ENCODE results near the gene FZR1. TPM values are rescaled to one million over a fixed set of nuclear protein-coding genes. Genes with fewer than 3 reads are reported as not detected.
A peak's percentile ranks its signal among the peaks of the same experiment; 100 is the strongest.

FZR1 gene
- total RNA-seq, 1 donor, result 36.6 TPM

- peak; percentile 86 for DNase-seq (ENCODE audit: insufficient read length, low spot score, missing footprints)
- Histone ChIP-seq H3K4me2 (ENCODE audit: insufficient read depth, low read length) (no peak overlapping the region), H3K27ac (ENCODE audit: low read depth, low read length) (no peak overlapping the region), H3K9me3 (ENCODE audit: low read depth, low read length) (no peaks in the 10 kb centered on the region), H4K20me1 (ENCODE audit: insufficient read depth, low read length) (peaks cover 19% of the 10 kb centered on the region), H3K79me2 (ENCODE audit: insufficient read depth, low read length) (peaks cover 49% of the 10 kb centered on the region), H3K36me3 (ENCODE audit: insufficient read depth, low read length) (no peaks in the 10 kb centered on the region), H2AFZ (ENCODE audit: low read length) (no peak overlapping the region), H3K27me3 (ENCODE audit: insufficient read depth, low read length) (no peaks in the 10 kb centered on the region), H3K4me3 (ENCODE audit: insufficient read depth, low read length) (no peak overlapping the region), H3K4me1 (ENCODE audit: insufficient read depth, low read length) (peaks cover 12% of the 10 kb centered on the region)
- no peak for TF ChIP-seq CTCF (IDR thresholded peaks at IDR 0.05; ENCODE audit: extremely low read depth, low read depth, low read length)
Measured at GRCh38 chr19:3554254-3555083, 48.4 kb downstream of the FZR1 start.

GRCh38 chr19:3555653-3556422 is 49.7 kb downstream of the FZR1 start:
- DNase-seq (ENCODE audit: insufficient read length, low spot score, missing footprints), result peak; percentile 87
- H3K27me3 ChIP-seq (ENCODE audit: insufficient read depth, low read length), result no peaks in the 10 kb centered on the region
- H3K27ac ChIP-seq (ENCODE audit: low read depth, low read length), result peak overlapping the region; percentile 57
- peak overlapping the region; percentile 95 for H3K4me3 ChIP-seq (ENCODE audit: insufficient read depth, low read length)
- H3K9me3 ChIP-seq (ENCODE audit: low read depth, low read length), result no peaks in the 10 kb centered on the region
- no peak overlapping the region for H2AFZ ChIP-seq (ENCODE audit: low read length)
- peaks cover 12% of the 10 kb centered on the region for H3K4me1 ChIP-seq (ENCODE audit: insufficient read depth, low read length)
- peaks cover 49% of the 10 kb centered on the region for H3K79me2 ChIP-seq (ENCODE audit: insufficient read depth, low read length)
- H3K36me3 ChIP-seq (ENCODE audit: insufficient read depth, low read length), result no peaks in the 10 kb centered on the region
- TF ChIP-seq CTCF (IDR thresholded peaks at IDR 0.05; ENCODE audit: extremely low read depth, low read depth, low read length), result no peak
- peak overlapping the region; percentile 95 for H3K4me2 ChIP-seq (ENCODE audit: insufficient read depth, low read length)
- peaks cover 19% of the 10 kb centered on the region for H4K20me1 ChIP-seq (ENCODE audit: insufficient read depth, low read length)

GRCh38 chr19:3556423-3556977 is 50.4 kb downstream of the FZR1 start:
- DNase-seq (ENCODE audit: insufficient read length, low spot score, missing footprints), result peak; percentile 84
- H3K9me3 ChIP-seq (ENCODE audit: low read depth, low read length), result no peaks in the 10 kb centered on the region
- H3K79me2 ChIP-seq (ENCODE audit: insufficient read depth, low read length), result peaks cover 47% of the 10 kb centered on the region
- H3K4me2 ChIP-seq (ENCODE audit: insufficient read depth, low read length), result peak overlapping the region; percentile 95
- peak overlapping the region; percentile 57 for H3K27ac ChIP-seq (ENCODE audit: low read depth, low read length)
- H3K27me3 ChIP-seq (ENCODE audit: insufficient read depth, low read length), result no peaks in the 10 kb centered on the region
- peaks cover 12% of the 10 kb centered on the region for H3K4me1 ChIP-seq (ENCODE audit: insufficient read depth, low read length)
- H3K4me3 ChIP-seq (ENCODE audit: insufficient read depth, low read length), result peak overlapping the region; percentile 95
- peak overlapping the region; percentile 62 for H2AFZ ChIP-seq (ENCODE audit: low read length)
- H4K20me1 ChIP-seq (ENCODE audit: insufficient read depth, low read length), result peaks cover 19% of the 10 kb centered on the region
- no peaks in the 10 kb centered on the region for H3K36me3 ChIP-seq (ENCODE audit: insufficient read depth, low read length)
- no peak for TF ChIP-seq CTCF (IDR thresholded peaks at IDR 0.05; ENCODE audit: extremely low read depth, low read depth, low read length)
